H9 (cell line): ENCODE results near the gene OR10J1. TPM values are rescaled to one million over a fixed set of nuclear protein-coding genes. Genes with fewer than 3 reads are reported as not detected.

Experiments used
- DNase-seq: peaks from one replicate; pipeline ENCODE4 v3.0.0-alpha.2; 2017
- H2AFZ ChIP-seq: one replicate; pipeline ENCODE4 v1.6.1; 2013; ENCODE audit warnings: mild to moderate bottlenecking, low read length, control low read depth, moderate library complexity
- H2AK5ac ChIP-seq: 2 replicates; pipeline ENCODE4 v1.6.1; 2013; ENCODE audit warnings: low read length, control low read depth, mixed read lengths; ENCODE audit not compliant: insufficient read length
- H2BK120ac ChIP-seq: one replicate; pipeline ENCODE4 v1.6.1; 2013; ENCODE audit warnings: low read depth, mild to moderate bottlenecking, low read length, control low read depth, inconsistent platforms; ENCODE audit not compliant: poor library complexity, severe bottlenecking
- H2BK12ac ChIP-seq: 2 replicates; pipeline ENCODE4 v1.6.1; 2013; ENCODE audit warnings: low read length, control low read depth, mixed read lengths, low read depth; ENCODE audit not compliant: insufficient read length
- H2BK15ac ChIP-seq: 2 replicates; pipeline ENCODE4 v1.6.1; 2013; ENCODE audit warnings: low read depth, low read length, control low read depth
- H2BK20ac ChIP-seq: one replicate; pipeline ENCODE4 v1.6.1; 2013; ENCODE audit warnings: low read depth, mild to moderate bottlenecking, low read length, control low read depth, inconsistent platforms; ENCODE audit not compliant: poor library complexity, severe bottlenecking
- H2BK5ac ChIP-seq: 2 replicates; pipeline ENCODE4 v1.6.1; 2013; ENCODE audit warnings: low read length, control low read depth, mixed read lengths; ENCODE audit not compliant: insufficient read length
- H3K14ac ChIP-seq: 2 replicates; pipeline ENCODE4 v1.6.1; 2013; ENCODE audit warnings: low read length, control low read depth; ENCODE audit not compliant: insufficient read depth
- H3K18ac ChIP-seq: 2 replicates; pipeline ENCODE4 v1.6.1; 2013; ENCODE audit warnings: low read depth, mild to moderate bottlenecking, mixed read lengths, low read length, control low read depth; ENCODE audit not compliant: insufficient read length
- H3K23ac ChIP-seq: 2 replicates; pipeline ENCODE4 v1.6.1; 2013; ENCODE audit warnings: low read length, control low read depth, mixed read lengths, low read depth; ENCODE audit not compliant: insufficient read length
- H3K23me2 ChIP-seq: 2 replicates; pipeline ENCODE4 v1.6.1; 2013; ENCODE audit warnings: low read depth, mild to moderate bottlenecking, mixed read lengths, low read length, control low read depth; ENCODE audit not compliant: insufficient read length, poor library complexity, severe bottlenecking
- H3K27ac ChIP-seq: 2 replicates; pipeline ENCODE4 v1.5.1; 2013; ENCODE audit warnings: low read length, control low read depth, mixed read lengths, low read depth; ENCODE audit not compliant: insufficient read length
- H3K27me3 ChIP-seq: 2 replicates; pipeline ENCODE4 v1.6.1; 2013; ENCODE audit warnings: low read length, control low read depth, inconsistent platforms; ENCODE audit not compliant: insufficient read depth
- H3K4ac ChIP-seq: 2 replicates; pipeline ENCODE4 v1.6.1; 2013; ENCODE audit warnings: low read depth, mild to moderate bottlenecking, control low read depth, inconsistent platforms, low read length, moderate library complexity
- H3K4me1 ChIP-seq: 2 replicates; pipeline ENCODE4 v1.6.1; 2013; ENCODE audit warnings: low read length, control low read depth, inconsistent platforms; ENCODE audit not compliant: insufficient read depth
- H3K4me2 ChIP-seq: 2 replicates; pipeline ENCODE4 v1.6.1; 2013; ENCODE audit warnings: low read length, control low read depth, mixed read lengths; ENCODE audit not compliant: insufficient read length, insufficient read depth
- H3K56ac ChIP-seq: 2 replicates; pipeline ENCODE4 v1.6.1; 2013; ENCODE audit warnings: low read depth, mild to moderate bottlenecking, mixed read lengths, low read length, control low read depth; ENCODE audit not compliant: insufficient read length
- H3K79me1 ChIP-seq: 2 replicates; pipeline ENCODE4 v1.6.1; 2013; ENCODE audit warnings: low read depth, mild to moderate bottlenecking, moderate library complexity, low read length, control low read depth, inconsistent platforms; ENCODE audit not compliant: insufficient read depth, poor library complexity, severe bottlenecking
- H3K79me2 ChIP-seq: 2 replicates; pipeline ENCODE4 v1.6.1; 2013; ENCODE audit warnings: low read length, control low read depth, inconsistent platforms; ENCODE audit not compliant: insufficient read depth
- H3K9ac ChIP-seq: 2 replicates; pipeline ENCODE4 v1.6.1; 2013; ENCODE audit warnings: low read length, control low read depth, mixed read lengths; ENCODE audit not compliant: insufficient read length; ENCODE audit errors: extremely low read depth
- H3K9me3 ChIP-seq: one replicate; pipeline ENCODE4 v1.6.1; 2013; ENCODE audit warnings: low read depth, low read length, inconsistent platforms; ENCODE audit not compliant: control insufficient read depth
- H3T11ph ChIP-seq: one replicate; pipeline ENCODE4 v1.6.1; 2013; ENCODE audit warnings: mild to moderate bottlenecking, low read length, control low read depth, inconsistent platforms
- H4K20me1 ChIP-seq: one replicate; pipeline ENCODE4 v1.6.1; 2013; ENCODE audit not compliant: control insufficient read depth, insufficient read length, insufficient read depth
- H4K5ac ChIP-seq: 2 replicates; pipeline ENCODE4 v1.6.1; 2013; ENCODE audit warnings: low read depth, mild to moderate bottlenecking, mixed read lengths, low read length, control low read depth; ENCODE audit not compliant: insufficient read length
- H4K8ac ChIP-seq: replicated peaks from 2 replicates; pipeline ENCODE4 v1.6.1; 2013; ENCODE audit warnings: low read length, control low read depth, mixed read lengths, low read depth; ENCODE audit not compliant: insufficient read length
- H4K91ac ChIP-seq: 2 replicates; pipeline ENCODE4 v1.6.1; 2013; ENCODE audit warnings: low read depth, mild to moderate bottlenecking, moderate library complexity, mixed read lengths, low read length, control low read depth; ENCODE audit not compliant: insufficient read length
- H3K27ac Mint-ChIP-seq, 3 experiments: 2 replicates in 2 of 3; 3 replicates in 1 of 3; pipeline ENCODE4 v1.8.0; 2020 to 2021; ENCODE audit warnings: mixed read lengths in 3 of 3, mild to moderate bottlenecking in 1 of 3, moderate library complexity in 1 of 3
- H3K27me3 Mint-ChIP-seq: 2 replicates; pipeline ENCODE4 v1.8.0; 2021; ENCODE audit warnings: low read depth, mild to moderate bottlenecking, moderate library complexity, mixed read lengths
- H3K36me3 Mint-ChIP-seq, 3 experiments: 2 replicates in 2 of 3; 3 replicates in 1 of 3; pipeline ENCODE4 v1.8.0; 2020 to 2021; ENCODE audit warnings: low read depth in 3 of 3, mixed read lengths in 3 of 3; ENCODE audit not compliant: insufficient read depth in 1 of 3
- H3K4me1 Mint-ChIP-seq, 2 experiments: 2 replicates each; pipeline ENCODE4 v1.8.0; 2020; ENCODE audit warnings: mixed read lengths in 2 of 2
- H3K4me3 Mint-ChIP-seq, 2 experiments: 2 replicates in 1 of 2; 3 replicates in 1 of 2; pipeline ENCODE4 v1.8.0; 2020 to 2021; ENCODE audit warnings: mild to moderate bottlenecking in 2 of 2, mixed read lengths in 2 of 2, moderate library complexity in 1 of 2
- H3K9me3 Mint-ChIP-seq, 2 experiments: 2 replicates in 1 of 2; 3 replicates in 1 of 2; pipeline ENCODE4 v1.8.0; 2020; ENCODE audit warnings: mild to moderate bottlenecking in 2 of 2, mixed read lengths in 2 of 2, moderate library complexity in 1 of 2
- WGBS: extraction: QIAGEN DNeasy Blood & Tissue Kit; methylation state at CpG from one replicate; pipeline ENCODE4 v1.1.7; 2013; ENCODE audit warnings: missing lambda C conversion rate, low lambda C conversion rate, mixed read lengths; ENCODE audit not compliant: insufficient read length; ENCODE audit errors: extremely low coverage; 5-methylcytosine and 5-hydroxymethylcytosine counted together
- total RNA-seq: library from RNA; stranded (reverse); gene quantifications from 2 replicates; pipeline ENCODE4 v1.2.1, GENCODE V29; 2021
- TF ChIP-seq, protein P1 (sequence below): fragments of 200-600 bp; sonication (generic); conservative IDR thresholded peaks from 3 replicates; pipeline ENCODE4 v1.8.0; 2021; ENCODE audit warnings: antibody characterized with exemption, mild to moderate bottlenecking

Gene OR10J1
- total RNA-seq, 1 experiment from 2014 or later, result not detected

DNA sequence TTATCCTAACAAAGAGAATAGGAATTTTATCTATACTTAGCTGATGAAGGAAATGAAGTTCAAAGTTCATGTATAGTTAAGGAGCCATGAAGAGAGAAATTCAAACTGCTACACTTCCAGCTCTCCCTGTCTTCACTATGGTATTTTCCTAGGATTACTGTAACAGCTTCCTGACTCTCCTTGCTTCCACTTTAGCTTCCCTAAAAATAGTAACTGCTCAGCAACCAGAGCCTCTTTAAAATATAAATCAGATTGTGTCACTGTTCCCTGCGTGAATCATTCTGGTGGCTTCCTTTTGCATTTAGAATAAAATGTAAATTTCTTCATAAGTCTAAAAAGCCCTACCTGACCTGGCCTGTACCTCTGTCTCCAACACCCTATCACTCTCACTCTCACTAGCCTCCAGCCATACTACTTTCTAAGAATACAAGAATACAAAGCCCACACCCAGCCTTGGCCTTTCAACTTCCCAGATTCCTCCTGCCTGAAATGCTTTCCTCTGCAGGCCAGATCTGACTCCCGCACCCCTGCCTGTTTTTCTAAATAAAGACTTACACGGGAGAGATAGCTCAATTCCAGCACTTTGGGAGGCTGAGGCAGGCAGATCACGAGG lies 30.5 kb downstream of the OR10J1 start:
- Histone ChIP-seq H4K91ac (no peak overlapping the region), H3K18ac (no peak overlapping the region), H3K27me3 (no peaks in the 10 kb centered on the region), H3K9me3 (no peaks in the 10 kb centered on the region), H3K4me2 (no peak overlapping the region), H2BK120ac (no peak overlapping the region), H4K8ac (no peak overlapping the region), H3K4ac (no peak overlapping the region), H3K4me1 (no peaks in the 10 kb centered on the region), H3K27ac (no peak overlapping the region), H4K20me1 (no peaks in the 10 kb centered on the region), H2BK20ac (no peak overlapping the region), H2AFZ (no peak overlapping the region), H2AK5ac (no peak overlapping the region), H3K14ac (no peak overlapping the region), H3K56ac (no peak overlapping the region), H3K23me2 (no peaks in the 10 kb centered on the region), H3T11ph (no peak overlapping the region), H2BK15ac (no peak overlapping the region), H4K5ac (no peak overlapping the region), H3K79me1 (no peaks in the 10 kb centered on the region), H2BK12ac (no peak overlapping the region), H3K79me2 (no peaks in the 10 kb centered on the region), H3K23ac (no peak overlapping the region), H2BK5ac (no peak overlapping the region), H3K9ac (no peak overlapping the region)
- Mint-ChIP-seq H3K4me3 (no peak overlapping the region), H3K27me3 (no peaks in the 10 kb centered on the region; the same call in 1 of the 2 replicates), H3K27ac (no peak overlapping the region), H3K36me3 (peaks cover 0 to 22% (median 0%) of the 10 kb centered on the region in 3 experiments; a peak in 2 of 7 replicates), H3K9me3 (peaks cover 2 to 32% of the 10 kb centered on the region in 2 experiments; a peak in 3 of 5 replicates), H3K4me1 (no peaks in the 10 kb centered on the region)
- DNase-seq, result no peak
- WGBS, result no CpG with 5 or more reads among the region's 4 CpGs
- TF ChIP-seq, protein P1, sequence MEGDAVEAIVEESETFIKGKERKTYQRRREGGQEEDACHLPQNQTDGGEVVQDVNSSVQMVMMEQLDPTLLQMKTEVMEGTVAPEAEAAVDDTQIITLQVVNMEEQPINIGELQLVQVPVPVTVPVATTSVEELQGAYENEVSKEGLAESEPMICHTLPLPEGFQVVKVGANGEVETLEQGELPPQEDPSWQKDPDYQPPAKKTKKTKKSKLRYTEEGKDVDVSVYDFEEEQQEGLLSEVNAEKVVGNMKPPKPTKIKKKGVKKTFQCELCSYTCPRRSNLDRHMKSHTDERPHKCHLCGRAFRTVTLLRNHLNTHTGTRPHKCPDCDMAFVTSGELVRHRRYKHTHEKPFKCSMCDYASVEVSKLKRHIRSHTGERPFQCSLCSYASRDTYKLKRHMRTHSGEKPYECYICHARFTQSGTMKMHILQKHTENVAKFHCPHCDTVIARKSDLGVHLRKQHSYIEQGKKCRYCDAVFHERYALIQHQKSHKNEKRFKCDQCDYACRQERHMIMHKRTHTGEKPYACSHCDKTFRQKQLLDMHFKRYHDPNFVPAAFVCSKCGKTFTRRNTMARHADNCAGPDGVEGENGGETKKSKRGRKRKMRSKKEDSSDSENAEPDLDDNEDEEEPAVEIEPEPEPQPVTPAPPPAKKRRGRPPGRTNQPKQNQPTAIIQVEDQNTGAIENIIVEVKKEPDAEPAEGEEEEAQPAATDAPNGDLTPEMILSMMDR, result no peak
